HepG2 (cell line): ENCODE data around the gene GRIN3B. TPM values are rescaled to one million over a fixed set of nuclear protein-coding genes. Genes with fewer than 3 reads are reported as not detected.

Experiments
- AGO1 ChIP-seq: fragments of 200-400 bp; formaldehyde crosslinking; IDR thresholded peaks from 2 replicates; pipeline ENCODE4 v1.6.1; 2017; ENCODE audit warnings: mild to moderate bottlenecking, low read depth, low read length, moderate library complexity; ENCODE audit not compliant: poor library complexity, severe bottlenecking
- BRD4 ChIP-seq: sonication (generic); formaldehyde crosslinking; IDR thresholded peaks from 2 replicates; pipeline ENCODE4 v1.4.0; 2020; ENCODE audit warnings: missing genetic modification reagents
- CHD2 ChIP-seq: IDR thresholded peaks from 2 replicates; pipeline ENCODE4 v1.6.1; 2011; ENCODE audit warnings: low read depth, low read length, improper control_type of control experiment
- ELF3 ChIP-seq: IDR thresholded peaks from 2 replicates; pipeline ENCODE4 v1.6.1; 2016; ENCODE audit warnings: missing genetic modification reagents, missing compliant biosample characterization
- FOXK1 ChIP-seq: sonication (generic); formaldehyde crosslinking; IDR thresholded peaks from 2 replicates; pipeline ENCODE4 v1.4.0; 2020; ENCODE audit warnings: low read depth, missing genetic modification reagents, borderline replicate concordance
- HDAC1 ChIP-seq: sonication (generic); formaldehyde crosslinking; IDR thresholded peaks from 2 replicates; pipeline ENCODE4 v1.5.1; 2020; ENCODE audit warnings: mild to moderate bottlenecking, missing genetic modification reagents
- HOXA7 ChIP-seq: sonication (generic); formaldehyde crosslinking; IDR thresholded peaks from 2 replicates; pipeline ENCODE4 v1.8.1; 2022; ENCODE audit warnings: mild to moderate bottlenecking, missing genetic modification reagents, moderate library complexity
- NKX3-1 ChIP-seq: sonication (generic); formaldehyde crosslinking; IDR thresholded peaks from 2 replicates; pipeline ENCODE4 v1.5.0; 2020; ENCODE audit warnings: missing genetic modification reagents
- POGZ ChIP-seq: sonication (generic); formaldehyde crosslinking; IDR thresholded peaks from 2 replicates; pipeline ENCODE4 v1.4.0; 2020; ENCODE audit warnings: mild to moderate bottlenecking, missing genetic modification reagents
- SCMH1 ChIP-seq: sonication (generic); formaldehyde crosslinking; IDR thresholded peaks from 2 replicates; pipeline ENCODE4 v1.9.0; 2021; ENCODE audit warnings: missing genetic modification reagents, mild to moderate bottlenecking, borderline replicate concordance
- SRSF9 ChIP-seq: fragments of 200-400 bp; formaldehyde crosslinking; IDR thresholded peaks from 2 replicates; pipeline ENCODE4 v1.6.1; 2018; ENCODE audit warnings: borderline replicate concordance, mild to moderate bottlenecking, low read depth, low read length; ENCODE audit not compliant: insufficient read depth, poor library complexity, severe bottlenecking
- ZMYM2 ChIP-seq: sonication (generic); formaldehyde crosslinking; IDR thresholded peaks from 2 replicates; pipeline ENCODE4 v1.8.0; 2022; ENCODE audit warnings: mild to moderate bottlenecking, missing genetic modification reagents
- ZNF138 ChIP-seq: sonication (generic); formaldehyde crosslinking; IDR thresholded peaks from 2 replicates; pipeline ENCODE4 v1.5.0; 2020; ENCODE audit warnings: mild to moderate bottlenecking, low read depth, missing genetic modification reagents
- ZNF20 ChIP-seq: sonication (generic); formaldehyde crosslinking; IDR thresholded peaks from 2 replicates; pipeline ENCODE4 v1.4.0; 2020; ENCODE audit warnings: mild to moderate bottlenecking, moderate library complexity, missing genetic modification reagents
- ZNF432 ChIP-seq: sonication (generic); formaldehyde crosslinking; IDR thresholded peaks from 2 replicates; pipeline ENCODE4 v1.5.0; 2020; ENCODE audit warnings: missing genetic modification reagents, mild to moderate bottlenecking, borderline replicate concordance
- ZNF501 ChIP-seq: sonication (generic); formaldehyde crosslinking; IDR thresholded peaks from 2 replicates; pipeline ENCODE4 v1.5.1; 2020; ENCODE audit warnings: mild to moderate bottlenecking, moderate library complexity, missing genetic modification reagents
- ZNF878 ChIP-seq: sonication (generic); formaldehyde crosslinking; IDR thresholded peaks from 2 replicates; pipeline ENCODE4 v1.8.1; 2023; ENCODE audit warnings: mild to moderate bottlenecking, missing genetic modification reagents, moderate library complexity
- polyA plus RNA-seq, 8 experiments: library from polyadenylated mRNA; depleted of rRNA in 3 of 8; stranded (reverse) in 7 of 8; unstranded in 1 of 8; fragments of >200 nt; fragmentation: Illumina TruSeq in 4 of 8; extraction: Trizol in 4 of 8; gene quantifications; 2 replicates each; pipeline versions ENCODE4 v1.2.1 to v1.2.3, GENCODE V29; 2011 to 2016; ENCODE audit warnings: low read depth in 4 of 8, missing spikeins in 1 of 8, mixed read lengths in 1 of 8; ENCODE audit not compliant: insufficient read depth in 1 of 8
- total RNA-seq, 5 experiments: library from RNA; depleted of rRNA; stranded (reverse); fragments of >200 nt; fragmentation: Illumina TruSeq; extraction: Trizol; gene quantifications; 2 replicates each; pipeline ENCODE4 v1.2.3, GENCODE V29; 2016; ENCODE audit warnings: low read depth in 1 of 5
- TF ChIP-seq, protein P1 (sequence below), 2 experiments: sonication (generic) in 1 of 2; formaldehyde crosslinking in 1 of 2; IDR thresholded peaks; 2 replicates each; pipeline versions ENCODE4 v1.6.1 to v1.9.0; 2014 to 2022; ENCODE audit warnings: antibody characterized with exemption in 1 of 2, borderline replicate concordance in 1 of 2, inconsistent platforms in 1 of 2, low read depth in 1 of 2, missing genetic modification reagents in 1 of 2
- TF ChIP-seq, protein P2 (sequence below): sonication (generic); formaldehyde crosslinking; IDR thresholded peaks from 2 replicates; pipeline ENCODE4 v1.8.1; 2023; ENCODE audit warnings: mild to moderate bottlenecking, missing genetic modification reagents
- TF ChIP-seq, protein P3 (sequence below): sonication (generic); formaldehyde crosslinking; IDR thresholded peaks from 2 replicates; pipeline ENCODE4 v1.5.0; 2020; ENCODE audit warnings: mild to moderate bottlenecking, missing genetic modification reagents

Gene GRIN3B
- total and polyA plus RNA-seq, 2 of the 13 experiments (the other 11 are each of a cell fraction or from before 2014, with no cell fraction given) = 0.07 to 0.20 TPM

DNA sequence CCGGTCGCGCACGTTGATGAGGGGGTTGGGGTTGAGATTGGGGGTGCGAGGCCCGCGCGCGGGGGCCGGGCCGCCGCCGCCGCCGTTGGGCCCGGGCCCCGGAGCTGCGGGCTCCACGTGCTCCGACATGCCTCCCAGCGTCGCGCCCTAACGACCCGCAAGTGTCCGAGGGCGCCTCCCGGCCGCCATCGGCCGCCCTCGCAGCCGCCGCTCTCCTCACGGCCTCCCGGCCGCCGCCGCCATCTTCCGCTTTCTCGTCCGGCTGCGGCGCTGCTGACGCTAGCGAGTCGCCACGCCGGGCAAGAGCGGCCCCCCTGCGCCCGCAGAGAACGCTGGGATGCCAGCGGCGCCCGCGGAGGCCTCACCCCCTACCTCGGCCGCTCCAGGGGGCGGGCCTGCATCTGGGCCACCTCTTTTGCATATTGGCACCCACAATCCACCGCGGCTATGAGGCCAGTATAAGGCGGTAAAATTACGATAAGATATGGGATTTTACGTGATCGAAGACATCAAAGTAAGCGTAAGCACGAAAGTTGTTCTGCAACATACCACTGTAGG lies 20.7 kb downstream of the GRIN3B start, which contains the start of gene TMEM259 (continued):
- TF ChIP-seq, protein P1, sequence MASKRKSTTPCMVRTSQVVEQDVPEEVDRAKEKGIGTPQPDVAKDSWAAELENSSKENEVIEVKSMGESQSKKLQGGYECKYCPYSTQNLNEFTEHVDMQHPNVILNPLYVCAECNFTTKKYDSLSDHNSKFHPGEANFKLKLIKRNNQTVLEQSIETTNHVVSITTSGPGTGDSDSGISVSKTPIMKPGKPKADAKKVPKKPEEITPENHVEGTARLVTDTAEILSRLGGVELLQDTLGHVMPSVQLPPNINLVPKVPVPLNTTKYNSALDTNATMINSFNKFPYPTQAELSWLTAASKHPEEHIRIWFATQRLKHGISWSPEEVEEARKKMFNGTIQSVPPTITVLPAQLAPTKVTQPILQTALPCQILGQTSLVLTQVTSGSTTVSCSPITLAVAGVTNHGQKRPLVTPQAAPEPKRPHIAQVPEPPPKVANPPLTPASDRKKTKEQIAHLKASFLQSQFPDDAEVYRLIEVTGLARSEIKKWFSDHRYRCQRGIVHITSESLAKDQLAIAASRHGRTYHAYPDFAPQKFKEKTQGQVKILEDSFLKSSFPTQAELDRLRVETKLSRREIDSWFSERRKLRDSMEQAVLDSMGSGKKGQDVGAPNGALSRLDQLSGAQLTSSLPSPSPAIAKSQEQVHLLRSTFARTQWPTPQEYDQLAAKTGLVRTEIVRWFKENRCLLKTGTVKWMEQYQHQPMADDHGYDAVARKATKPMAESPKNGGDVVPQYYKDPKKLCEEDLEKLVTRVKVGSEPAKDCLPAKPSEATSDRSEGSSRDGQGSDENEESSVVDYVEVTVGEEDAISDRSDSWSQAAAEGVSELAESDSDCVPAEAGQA (IDR thresholded peaks at IDR 0.05; ENCODE audit: low read depth) = peak; percentile 81; the same call in 1 of the 2 replicates
- TF ChIP-seq, protein P1 (CRISPR knock-in tag; IDR thresholded peaks at IDR 0.05; ENCODE audit: borderline replicate concordance) = no peak
- TF ChIP-seq HDAC1 (CRISPR knock-in tag) (peak; percentile 48; the same call in 1 of the 2 replicates), SCMH1 (no peak), NKX3-1 (CRISPR knock-in tag) (no peak), POGZ (no peak), ZNF501 (CRISPR knock-in tag) (0 out of 2 replicates have a peak, but pooled peaks have one; percentile 44), BRD4 (CRISPR knock-in tag) (no peak), AGO1 (peak; percentile 24), ELF3 (CRISPR knock-in tag) (no peak), CHD2 (no peak), HOXA7 (CRISPR knock-in tag) (no peak), ZNF138 (CRISPR knock-in tag) (no peak), ZNF878 (CRISPR knock-in tag) (peak; percentile 62; the same call in 1 of the 2 replicates), FOXK1 (CRISPR knock-in tag) (peak; percentile 32; the same call in 1 of the 2 replicates), ZNF432 (CRISPR knock-in tag) (0 out of 2 replicates have a peak, but pooled peaks have one; percentile 3), SRSF9 (no peak), ZMYM2 (CRISPR knock-in tag) (no peak), ZNF20 (CRISPR knock-in tag) (no peak)
- TF ChIP-seq, protein P2, sequence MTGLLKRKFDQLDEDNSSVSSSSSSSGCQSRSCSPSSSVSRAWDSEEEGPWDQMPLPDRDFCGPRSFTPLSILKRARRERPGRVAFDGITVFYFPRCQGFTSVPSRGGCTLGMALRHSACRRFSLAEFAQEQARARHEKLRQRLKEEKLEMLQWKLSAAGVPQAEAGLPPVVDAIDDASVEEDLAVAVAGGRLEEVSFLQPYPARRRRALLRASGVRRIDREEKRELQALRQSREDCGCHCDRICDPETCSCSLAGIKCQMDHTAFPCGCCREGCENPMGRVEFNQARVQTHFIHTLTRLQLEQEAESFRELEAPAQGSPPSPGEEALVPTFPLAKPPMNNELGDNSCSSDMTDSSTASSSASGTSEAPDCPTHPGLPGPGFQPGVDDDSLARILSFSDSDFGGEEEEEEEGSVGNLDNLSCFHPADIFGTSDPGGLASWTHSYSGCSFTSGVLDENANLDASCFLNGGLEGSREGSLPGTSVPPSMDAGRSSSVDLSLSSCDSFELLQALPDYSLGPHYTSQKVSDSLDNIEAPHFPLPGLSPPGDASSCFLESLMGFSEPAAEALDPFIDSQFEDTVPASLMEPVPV (CRISPR knock-in tag) = 0 out of 2 replicates have a peak, but pooled peaks have one; percentile 54
- TF ChIP-seq, protein P3, sequence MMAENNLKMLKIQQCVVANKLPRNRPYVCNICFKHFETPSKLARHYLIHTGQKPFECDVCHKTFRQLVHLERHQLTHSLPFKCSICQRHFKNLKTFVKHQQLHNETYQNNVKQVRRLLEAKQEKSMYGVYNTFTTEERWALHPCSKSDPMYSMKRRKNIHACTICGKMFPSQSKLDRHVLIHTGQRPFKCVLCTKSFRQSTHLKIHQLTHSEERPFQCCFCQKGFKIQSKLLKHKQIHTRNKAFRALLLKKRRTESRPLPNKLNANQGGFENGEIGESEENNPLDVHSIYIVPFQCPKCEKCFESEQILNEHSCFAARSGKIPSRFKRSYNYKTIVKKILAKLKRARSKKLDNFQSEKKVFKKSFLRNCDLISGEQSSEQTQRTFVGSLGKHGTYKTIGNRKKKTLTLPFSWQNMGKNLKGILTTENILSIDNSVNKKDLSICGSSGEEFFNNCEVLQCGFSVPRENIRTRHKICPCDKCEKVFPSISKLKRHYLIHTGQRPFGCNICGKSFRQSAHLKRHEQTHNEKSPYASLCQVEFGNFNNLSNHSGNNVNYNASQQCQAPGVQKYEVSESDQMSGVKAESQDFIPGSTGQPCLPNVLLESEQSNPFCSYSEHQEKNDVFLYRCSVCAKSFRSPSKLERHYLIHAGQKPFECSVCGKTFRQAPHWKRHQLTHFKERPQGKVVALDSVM = peak; percentile 9
